LHCN-M2 (cell line): ENCODE data around the gene LIMA1. TPM values are rescaled to one million over a fixed set of nuclear protein-coding genes. Genes with fewer than 3 reads are reported as not detected.

ENCODE experiments used
- DNase-seq: peaks from one replicate; pipeline ENCODE4 v3.0.0-alpha.2; 2012; ENCODE audit warnings: low read depth
- total RNA-seq: library from RNA; depleted of rRNA; stranded (reverse); fragments of >200 nt; gene quantifications from 2 replicates; pipeline ENCODE4 v1.2.3, GENCODE V29; 2014; rRNA removed

The LIMA1 gene
- total RNA-seq, 1 experiment from 2014 or later, result 85.9 TPM

GRCh38 chr12:50145439-50145838 lies 137.9 kb downstream of the LIMA1 start:
- no peak for DNase-seq

- no peak for DNase-seq
Measured at GRCh38 chr12:50142993-50143392, 140.3 kb downstream of the LIMA1 start.

GRCh38 chr12:50132505-50133135 lies 150.7 kb downstream of the LIMA1 start:
- peak; percentile 64 for DNase-seq

DNA sequence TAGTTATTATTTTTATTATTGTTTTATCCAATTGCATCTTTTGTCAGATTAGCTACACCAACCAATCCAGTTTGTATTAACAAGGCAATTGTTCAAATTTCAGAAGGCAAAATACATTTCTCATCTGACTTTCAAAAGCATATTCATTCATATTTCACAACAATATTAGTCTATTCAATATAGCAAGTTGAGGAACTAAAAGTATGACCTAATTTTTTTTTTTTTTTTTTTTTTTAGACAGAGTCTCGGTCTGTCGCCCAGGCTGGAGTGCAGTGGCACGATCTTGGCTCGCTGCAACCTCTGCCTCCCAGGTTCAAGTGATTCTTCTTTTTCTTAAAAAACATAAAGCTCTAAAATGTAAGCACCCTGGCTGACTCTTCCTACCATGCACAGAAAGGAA lies 154.0 kb downstream of the LIMA1 start:
- DNase-seq, result no peak

DNA sequence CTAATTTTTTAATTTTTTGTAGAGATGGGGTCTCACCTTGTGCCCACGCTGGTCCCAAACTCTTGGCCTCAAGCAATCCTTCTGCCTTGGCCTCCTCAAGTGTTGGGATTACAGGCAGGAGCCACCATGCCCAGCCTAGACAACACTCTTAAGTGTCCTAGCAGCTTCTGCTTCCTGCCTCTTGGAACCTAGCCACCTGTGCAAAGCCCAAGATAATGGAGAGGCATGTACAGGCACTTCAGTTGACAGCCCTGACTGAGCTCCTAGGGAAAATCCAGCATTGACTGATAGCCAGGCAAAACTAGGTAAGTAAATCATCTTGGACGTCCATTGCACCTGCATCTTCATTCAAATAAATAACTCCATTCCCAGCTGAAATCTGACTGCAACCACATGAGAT lies 155.8 kb downstream of the LIMA1 start:
- DNase-seq, result no peak

Other genes starting within 250 kb of the LIMA1 start
- gene ASIC1, start 225.9 kb downstream of the LIMA1 start, total RNA-seq, result 1.2 and 4.3 TPM in 2 replicates
- gene SMARCD1, start 198.2 kb downstream of the LIMA1 start, total RNA-seq, result 49.2 and 66.8 TPM in 2 replicates
- gene GPD1, start 179.5 kb downstream of the LIMA1 start, total RNA-seq, result 0.17 TPM in 1 of 2 replicates, not detected in the other
- gene COX14, start 171.3 kb downstream of the LIMA1 start, total RNA-seq, result 41.7 and 44.0 TPM in 2 replicates
- 30.7 and 30.8 TPM in 2 replicates for gene CERS5, start 116.2 kb downstream of the LIMA1 start, total RNA-seq
- not detected in 2 replicates for gene FAM186A, start 113.1 kb upstream of the LIMA1 start, total RNA-seq
- gene LARP4, start 117.4 kb upstream of the LIMA1 start, total RNA-seq, result 22.3 and 27.9 TPM in 2 replicates
- gene DIP2B, start 221.5 kb upstream of the LIMA1 start, total RNA-seq, result 15.1 and 19.0 TPM in 2 replicates